ENCODE data around the gene CERK.
"Not testable (repeated sequence)": the region's sequence is repeated elsewhere in the genome, so short reads cannot be mapped to it uniquely, and the experiment has no call there.

The CERK gene

GRCh38 chr22:46734830-46735453, 3.1 kb downstream of the CERK start:
- FAIRE-seq (peak; percentile 97), DNase-seq (ENCODE audit: extremely low spot score, insufficient read length, low read depth) (no peak)

GRCh38 chr22:46734213-46734722, 3.8 kb downstream of the CERK start:
- FAIRE-seq; DNase-seq (ENCODE audit: extremely low spot score, insufficient read length, low read depth): not testable (repeated sequence)

GRCh38 chr22:46732513-46732912, 5.5 kb downstream of the CERK start:
- FAIRE-seq = no peak
- no peak for DNase-seq (ENCODE audit: extremely low spot score, insufficient read length, low read depth)

- FAIRE-seq (no peak), DNase-seq (ENCODE audit: extremely low spot score, insufficient read length, low read depth) (no peak)
Measured at GRCh38 chr22:46732041-46732379, 6.0 kb downstream of the CERK start.

GRCh38 chr22:46731246-46732040, 6.6 kb downstream of the CERK start:
- no peak for FAIRE-seq
- DNase-seq (ENCODE audit: extremely low spot score, insufficient read length, low read depth) = no peak

GRCh38 chr22:46730568-46731245, 7.3 kb downstream of the CERK start:
- DNase-seq (ENCODE audit: extremely low spot score, insufficient read length, low read depth) (no peak), FAIRE-seq (no peak)

- DNase-seq (ENCODE audit: extremely low spot score, insufficient read length, low read depth) (no peak), FAIRE-seq (no peak)
Measured at GRCh38 chr22:46728470-46728869, 9.6 kb downstream of the CERK start.

- FAIRE-seq (no peak), DNase-seq (ENCODE audit: extremely low spot score, insufficient read length, low read depth) (no peak)
Measured at GRCh38 chr22:46727813-46728364, 10.2 kb downstream of the CERK start.

GRCh38 chr22:46726986-46727317, 11.1 kb downstream of the CERK start:
- DNase-seq (ENCODE audit: extremely low spot score, insufficient read length, low read depth) (no peak), FAIRE-seq (peak; percentile 76)

GRCh38 chr22:46726066-46726985, 11.7 kb downstream of the CERK start:
- no peak for DNase-seq (ENCODE audit: extremely low spot score, insufficient read length, low read depth)
- no peak for FAIRE-seq

GRCh38 chr22:46725096-46725495, 13.0 kb downstream of the CERK start:
- DNase-seq (ENCODE audit: extremely low spot score, insufficient read length, low read depth) (no peak), FAIRE-seq (no peak)

GRCh38 chr22:46723882-46724281, 14.2 kb downstream of the CERK start:
- FAIRE-seq = no peak
- no peak for DNase-seq (ENCODE audit: extremely low spot score, insufficient read length, low read depth)

- FAIRE-seq (no peak), DNase-seq (ENCODE audit: extremely low spot score, insufficient read length, low read depth) (no peak)
Measured at GRCh38 chr22:46721501-46722085, 16.5 kb downstream of the CERK start.

- no peak for FAIRE-seq
Measured at GRCh38 chr22:46719921-46720320, 18.1 kb downstream of the CERK start.

GRCh38 chr22:46714550-46714949, 23.5 kb downstream of the CERK start:
- no peak for FAIRE-seq
- no peak for DNase-seq (ENCODE audit: extremely low spot score, insufficient read length, low read depth)

More at GRCh38 chr22:46719921-46720320, 18.1 kb downstream of the CERK start:
- DNase-seq (ENCODE audit: extremely low spot score, insufficient read length, low read depth) = no peak

GRCh38 chr22:46712288-46712687, 25.8 kb downstream of the CERK start:
- DNase-seq (ENCODE audit: extremely low spot score, insufficient read length, low read depth) = no peak
- no peak for FAIRE-seq

GRCh38 chr22:46710806-46711205, 27.2 kb downstream of the CERK start:
- FAIRE-seq = no peak

GRCh38 chr22:46708766-46709330, 29.2 kb downstream of the CERK start:
- FAIRE-seq (no peak), DNase-seq (ENCODE audit: extremely low spot score, insufficient read length, low read depth) (no peak)

More at GRCh38 chr22:46710806-46711205, 27.2 kb downstream of the CERK start:
- no peak for DNase-seq (ENCODE audit: extremely low spot score, insufficient read length, low read depth)
